ENCODE results near the gene CDK5RAP2. TPM values are rescaled to one million over a fixed set of nuclear protein-coding genes. Genes with fewer than 3 reads are reported as not detected.

CDK5RAP2 gene
- total RNA-seq, 1 donor from 2014 or later: 33.6 TPM

DNA sequence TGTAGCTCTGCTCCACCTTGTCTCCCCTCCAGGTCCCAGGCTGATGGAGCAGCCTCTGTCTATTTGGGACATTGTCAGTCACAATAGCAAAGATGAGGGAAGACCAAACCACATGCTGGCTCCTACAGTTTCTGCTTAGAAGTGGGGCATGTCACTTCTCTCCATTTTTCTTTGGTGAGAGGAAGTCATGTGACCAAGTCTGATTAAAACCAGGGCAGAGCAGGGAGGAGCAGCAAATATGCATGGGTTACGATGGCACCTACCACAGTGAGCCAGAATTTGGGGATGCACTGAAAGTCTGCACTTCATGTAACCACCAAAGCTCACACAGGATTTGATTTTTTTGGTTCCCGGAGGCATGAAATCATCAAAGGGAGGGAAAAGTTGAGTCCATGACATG is 234.6 kb downstream of the CDK5RAP2 start:
- intact Hi-C loops (cut with DNase I): no loop called here

DNA sequence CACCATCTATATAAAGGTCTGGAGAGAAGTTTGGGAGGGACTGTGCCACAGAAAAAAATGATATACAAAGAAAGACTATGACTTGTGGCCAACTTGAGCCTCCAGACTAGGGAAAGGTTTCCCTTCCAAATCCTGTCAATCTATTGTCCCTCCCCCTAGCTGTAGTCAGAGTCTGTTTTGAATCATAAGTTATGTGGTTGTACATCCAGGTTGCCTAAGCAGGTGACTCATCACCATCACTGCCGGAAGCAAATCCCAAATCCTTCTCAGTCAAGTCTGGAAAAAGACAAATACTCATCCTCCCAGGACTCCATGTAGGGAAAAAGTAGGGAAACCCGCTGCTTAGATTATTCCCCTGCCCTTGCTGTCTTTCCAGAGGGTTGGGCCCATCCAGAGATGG is 235.7 kb downstream of the CDK5RAP2 start:
- H3K27me3 ChIP-seq: no peaks in the 10 kb centered on the region
- TF ChIP-seq, protein P1, sequence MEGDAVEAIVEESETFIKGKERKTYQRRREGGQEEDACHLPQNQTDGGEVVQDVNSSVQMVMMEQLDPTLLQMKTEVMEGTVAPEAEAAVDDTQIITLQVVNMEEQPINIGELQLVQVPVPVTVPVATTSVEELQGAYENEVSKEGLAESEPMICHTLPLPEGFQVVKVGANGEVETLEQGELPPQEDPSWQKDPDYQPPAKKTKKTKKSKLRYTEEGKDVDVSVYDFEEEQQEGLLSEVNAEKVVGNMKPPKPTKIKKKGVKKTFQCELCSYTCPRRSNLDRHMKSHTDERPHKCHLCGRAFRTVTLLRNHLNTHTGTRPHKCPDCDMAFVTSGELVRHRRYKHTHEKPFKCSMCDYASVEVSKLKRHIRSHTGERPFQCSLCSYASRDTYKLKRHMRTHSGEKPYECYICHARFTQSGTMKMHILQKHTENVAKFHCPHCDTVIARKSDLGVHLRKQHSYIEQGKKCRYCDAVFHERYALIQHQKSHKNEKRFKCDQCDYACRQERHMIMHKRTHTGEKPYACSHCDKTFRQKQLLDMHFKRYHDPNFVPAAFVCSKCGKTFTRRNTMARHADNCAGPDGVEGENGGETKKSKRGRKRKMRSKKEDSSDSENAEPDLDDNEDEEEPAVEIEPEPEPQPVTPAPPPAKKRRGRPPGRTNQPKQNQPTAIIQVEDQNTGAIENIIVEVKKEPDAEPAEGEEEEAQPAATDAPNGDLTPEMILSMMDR (IDR thresholded peaks at IDR 0.05): no peak
- intact Hi-C loops (cut with DNase I): no loop called here
- H3K27ac ChIP-seq: no peak overlapping the region
- no peaks in the 10 kb centered on the region for H3K4me1 ChIP-seq
- no peak for DNase-seq (ENCODE audit: low spot score in 2 of 2)
- no peaks in the 10 kb centered on the region for H3K9me3 ChIP-seq
- no peak overlapping the region for H3K4me3 ChIP-seq
- H3K36me3 ChIP-seq: no peaks in the 10 kb centered on the region

More for the DNA sequence above, 234.6 kb downstream of the CDK5RAP2 start:
- Histone ChIP-seq H3K4me1 (no peaks in the 10 kb centered on the region), H3K36me3 (no peaks in the 10 kb centered on the region), H3K27ac (no peak overlapping the region), H3K4me3 (no peak overlapping the region), H3K9me3 (no peaks in the 10 kb centered on the region), H3K27me3 (no peaks in the 10 kb centered on the region)
- TF ChIP-seq, protein P1 (IDR thresholded peaks at IDR 0.05): no peak
- no peak for DNase-seq (ENCODE audit: low spot score in 2 of 2)

DNA sequence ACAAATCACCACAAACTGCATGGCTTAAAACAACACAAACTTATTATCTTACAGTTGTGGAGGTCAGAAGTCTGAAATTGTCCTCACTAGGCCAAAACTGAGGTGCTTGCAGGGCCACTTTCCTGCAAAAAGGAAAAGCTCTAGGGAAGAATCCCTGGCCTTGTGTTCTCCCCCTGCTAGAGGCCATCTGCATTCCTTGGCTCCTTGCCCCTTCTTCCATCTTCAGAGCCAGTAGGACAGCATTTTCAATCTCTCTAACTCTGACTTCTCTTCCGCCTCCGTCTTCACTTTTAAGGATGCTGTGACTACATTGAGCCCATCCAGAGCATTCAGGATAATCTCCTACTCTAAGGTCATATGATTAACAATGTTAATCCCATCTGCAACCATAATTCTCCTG is 236.6 kb downstream of the CDK5RAP2 start:
- H3K27ac ChIP-seq: no peak overlapping the region
- H3K4me1 ChIP-seq: no peaks in the 10 kb centered on the region
- H3K4me3 ChIP-seq: no peak overlapping the region
- H3K27me3 ChIP-seq: no peaks in the 10 kb centered on the region
- TF ChIP-seq, protein P1 (IDR thresholded peaks at IDR 0.05): no peak
- intact Hi-C loops (cut with DNase I): no loop called here
- H3K9me3 ChIP-seq: no peaks in the 10 kb centered on the region
- no peaks in the 10 kb centered on the region for H3K36me3 ChIP-seq
- DNase-seq (ENCODE audit: low spot score in 2 of 2): no peak

Other genes with a start within 250 kb of the CDK5RAP2 start
- 14.3 TPM for gene MEGF9, start 134.3 kb upstream of the CDK5RAP2 start, total RNA-seq
- 35.5 TPM for gene FBXW2, start 213.2 kb upstream of the CDK5RAP2 start, total RNA-seq

All from ascending aorta (tissue), 2 donors.